Activated B cell treated with CpG ODN at 0.5 μM for 24 hours (primary cell): ENCODE data around the gene CACNB1. TPM values are rescaled to one million over a fixed set of nuclear protein-coding genes. Genes with fewer than 3 reads are reported as not detected.

Experiments used
- ATAC-seq: fragments of 200-7000 bp; cut with Tn5 transposase; one replicate; pipeline ENCODE4 v1.10.0; 2021; ENCODE audit warnings: low read depth, mild to moderate bottlenecking, moderate library complexity
- CTCF ChIA-PET: fragments of 350-600 bp; sonication (Branson Sonifier 250); formaldehyde crosslinking; loops from one replicate; lab custom pipeline; 2021; ENCODE audit warnings: antibody characterized with exemption; lab: Charles Lee
- POLR2A ChIA-PET: fragments of 350-600 bp; sonication (Branson Sonifier 250); formaldehyde crosslinking; loops from one replicate; lab custom pipeline; 2021; ENCODE audit warnings: antibody characterized with exemption; lab: Charles Lee
- DNase-seq: peaks from one replicate; pipeline ENCODE4 v3.0.0; 2022
- H3K27ac Mint-ChIP-seq: one replicate; pipeline ENCODE4 v1.8.0; 2020; ENCODE audit warnings: mixed read lengths
- H3K27me3 Mint-ChIP-seq: one replicate; pipeline ENCODE4 v1.8.0; 2021; ENCODE audit warnings: mixed read lengths
- H3K36me3 Mint-ChIP-seq: one replicate; pipeline ENCODE4 v1.8.0; 2021; ENCODE audit warnings: low read depth, mixed read lengths
- H3K4me1 Mint-ChIP-seq: one replicate; pipeline ENCODE4 v1.8.0; 2021; ENCODE audit warnings: mixed read lengths
- H3K4me3 Mint-ChIP-seq: one replicate; pipeline ENCODE4 v1.8.0; 2020; ENCODE audit warnings: mild to moderate bottlenecking, mixed read lengths
- H3K9me3 Mint-ChIP-seq: one replicate; pipeline ENCODE4 v1.8.0; 2020; ENCODE audit warnings: mixed read lengths
- CTCF ChIP-seq: fragments of 200-600 bp; IDR thresholded peaks from one replicate; pipeline ENCODE4 v1.8.0; 2022; ENCODE audit warnings: antibody characterized with exemption, mild to moderate bottlenecking
- intact Hi-C: fragments of 100-400 bp; cut with micrococcal nuclease; formaldehyde crosslinking; loops from one replicate; pipeline ENCODE4 v1.15.1; 2024
- total RNA-seq: library from RNA; stranded (reverse); gene quantifications from 2 replicates; pipeline ENCODE4 v1.2.3, GENCODE V29; 2022

Gene CACNB1
- total RNA-seq, 1 donor from 2014 or later = 5.7 TPM

DNA sequence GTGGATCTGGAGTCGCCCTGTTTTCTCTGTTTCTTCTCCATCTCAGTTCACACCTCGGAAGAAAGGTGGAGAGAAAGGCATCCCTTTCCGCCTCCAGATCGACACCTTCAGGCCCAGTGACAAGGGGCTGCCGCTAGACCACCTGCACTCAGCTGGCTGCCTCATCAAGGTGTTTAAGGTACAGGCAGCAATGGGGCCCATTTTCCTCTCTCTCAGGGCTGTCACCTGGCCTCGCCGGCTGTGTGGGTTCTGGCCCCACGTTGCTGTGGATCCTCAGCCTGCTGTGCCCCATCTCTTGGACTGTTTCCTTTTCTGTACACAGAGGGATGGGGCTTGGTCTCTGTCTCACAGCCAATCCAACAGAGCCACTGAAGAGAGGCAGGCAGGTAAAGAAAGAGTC is 45.7 kb upstream of the CACNB1 start:
- H3K36me3 Mint-ChIP-seq = no peaks in the 10 kb centered on the region
- DNase-seq (no peak), ATAC-seq (no peak)
- CTCF ChIA-PET = interaction anchor here (0.6 to 13.1 kb wide), 7 partner anchors 36 to 261 kb away, joined by 3 to 151 read pairs (median 18); no protein-coding TSS in a partner anchor
- peaks cover 6% of the 10 kb centered on the region for H3K27me3 Mint-ChIP-seq
- no peak overlapping the region for H3K27ac Mint-ChIP-seq
- no peak for TF ChIP-seq CTCF
- H3K4me1 Mint-ChIP-seq = peaks cover 35% of the 10 kb centered on the region
- H3K4me3 Mint-ChIP-seq = no peak overlapping the region
- POLR2A ChIA-PET = interaction anchor here (0.7 kb wide), 1 partner anchor 491 kb away, joined by 5 read pairs; no protein-coding TSS in a partner anchor
- intact Hi-C loops = no loop called here
- no peaks in the 10 kb centered on the region for H3K9me3 Mint-ChIP-seq

DNA sequence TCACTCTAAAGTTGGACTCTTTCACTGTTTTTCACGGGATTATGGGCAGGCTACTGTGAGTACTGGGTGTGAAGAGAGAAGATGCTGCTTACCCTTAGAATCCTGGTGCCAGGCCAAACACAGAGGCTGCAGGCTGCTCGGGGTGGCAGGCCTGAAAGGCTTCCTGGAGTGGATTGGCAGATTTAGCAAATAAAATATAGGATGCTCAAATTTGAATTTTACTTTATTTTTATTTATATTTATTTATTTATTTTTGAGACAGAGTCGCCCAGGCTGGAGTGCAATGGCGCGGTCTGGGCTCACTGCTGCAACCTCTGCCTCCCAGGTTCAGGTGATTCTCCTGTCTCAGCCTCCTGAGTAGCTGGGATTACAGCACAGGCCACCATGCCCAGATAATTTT is 43.2 kb upstream of the CACNB1 start:
- no peak overlapping the region for H3K4me3 Mint-ChIP-seq
- H3K27me3 Mint-ChIP-seq = peaks cover 6% of the 10 kb centered on the region
- ATAC-seq = no peak
- H3K4me1 Mint-ChIP-seq = peaks cover 37% of the 10 kb centered on the region
- no peaks in the 10 kb centered on the region for H3K9me3 Mint-ChIP-seq
- DNase-seq = no peak
- H3K36me3 Mint-ChIP-seq = no peaks in the 10 kb centered on the region
- TF ChIP-seq CTCF = no peak
- H3K27ac Mint-ChIP-seq = no peak overlapping the region
- ChIA-PET POLR2A (no interaction called here), CTCF (interaction anchor here (0.9 to 13.1 kb wide), 2 partner anchors 8 to 34 kb away, joined by 4 to 151 read pairs; no protein-coding TSS in a partner anchor)
- intact Hi-C loops = no loop called here

- peaks cover 6% of the 10 kb centered on the region for H3K27me3 Mint-ChIP-seq
- H3K36me3 Mint-ChIP-seq = no peaks in the 10 kb centered on the region
- ATAC-seq = peak; percentile 61
- no peaks in the 10 kb centered on the region for H3K9me3 Mint-ChIP-seq
- TF ChIP-seq CTCF = peak; percentile 21
- CTCF ChIA-PET = interaction anchor here (1.3 to 13.1 kb wide), 3 partner anchors 8 to 256 kb away, joined by 3 to 151 read pairs (median 12); no protein-coding TSS in a partner anchor
- POLR2A ChIA-PET = no interaction called here
- intact Hi-C loops = loop anchor here (1.0 to 2.0 kb wide), 2 partner anchors 15 to 32 kb away; partner anchors contain the start of gene STAC2
- H3K27ac Mint-ChIP-seq = no peak overlapping the region
- no peak overlapping the region for H3K4me3 Mint-ChIP-seq
- H3K4me1 Mint-ChIP-seq = peaks cover 35% of the 10 kb centered on the region
- DNase-seq = peak; percentile 58
Measured at GRCh38 chr17:39239640-39240314, 42.3 kb upstream of the CACNB1 start.

- Mint-ChIP-seq H3K36me3 (no peaks in the 10 kb centered on the region), H3K27me3 (peaks cover 6% of the 10 kb centered on the region), H3K4me3 (peak overlapping the region; percentile 21), H3K4me1 (peaks cover 23% of the 10 kb centered on the region), H3K9me3 (no peaks in the 10 kb centered on the region), H3K27ac (no peak overlapping the region)
- intact Hi-C loops = loop anchor here (2.0 kb wide), 1 partner anchor 14 kb away; the partner anchor contains the start of gene STAC2
- DNase-seq = no peak
- CTCF ChIA-PET = interaction anchor here (1.3 to 13.1 kb wide), 5 partner anchors 9 to 255 kb away, joined by 3 to 151 read pairs (median 5); no protein-coding TSS in a partner anchor
- POLR2A ChIA-PET = interaction anchor here (0.6 to 1.8 kb wide), 7 partner anchors 13 to 283 kb away, joined by 3 to 17 read pairs (median 5); partner anchors contain the start of genes CDK12, RPL19 and STAC2
- TF ChIP-seq CTCF = no peak
- peak; percentile 83 for ATAC-seq
Measured at GRCh38 chr17:39238311-39238972, 41.0 kb upstream of the CACNB1 start.
